Caki2 (cell line): ENCODE results near the gene ACOT4. TPM values are rescaled to one million over a fixed set of nuclear protein-coding genes. Genes with fewer than 3 reads are reported as not detected.
"Not testable (repeated sequence)": the region's sequence is repeated elsewhere in the genome, so short reads cannot be mapped to it uniquely, and the experiment has no call there.

Experiments
- DNase-seq: peaks from one replicate; pipeline ENCODE4 v3.0.0-alpha.2; 2015; ENCODE audit warnings: low read depth
- in situ Hi-C: cut with HindIII; loops from 2 replicates; pipeline ENCODE4 v1.10.0; 2016; ENCODE audit warnings: low sequenced_read_pairs, low pct_unique_long_range_greater_than_20kb, mixed read lengths
- total RNA-seq: library from RNA; depleted of rRNA; stranded (reverse); fragments of >200 nt; shearing (Covaris generic); gene quantifications from 2 replicates; pipeline ENCODE4 v1.2.3, GENCODE V29; 2014; ENCODE audit warnings: low replicate concordance

ACOT4 gene
- total RNA-seq, 1 experiment from 2014 or later: not detected

- in situ Hi-C loops: no loop called here
Observed at GRCh38 chr14:73619524-73619923, 27.9 kb downstream of the ACOT4 start.

GRCh38 chr14:73620268-73620667 is 28.6 kb downstream of the ACOT4 start:
- in situ Hi-C loops: no loop called here
- no peak for DNase-seq

More at GRCh38 chr14:73619524-73619923, 27.9 kb downstream of the ACOT4 start:
- DNase-seq: no peak

- in situ Hi-C loops: no loop called here
Observed at GRCh38 chr14:73623504-73624054, 31.9 kb downstream of the ACOT4 start.

GRCh38 chr14:73625706-73626105 is 34.0 kb downstream of the ACOT4 start:
- in situ Hi-C loops: no loop called here
- DNase-seq: no peak

More at GRCh38 chr14:73623504-73624054, 31.9 kb downstream of the ACOT4 start:
- DNase-seq: no peak

- no peak for DNase-seq
- in situ Hi-C loops: no loop called here
Observed at GRCh38 chr14:73627151-73627558, 35.5 kb downstream of the ACOT4 start.

GRCh38 chr14:73630009-73630780 is 38.5 kb downstream of the ACOT4 start:
- in situ Hi-C loops: no loop called here
- no peak for DNase-seq

- in situ Hi-C loops: no loop called here
Observed at GRCh38 chr14:73633116-73634010, 41.7 kb downstream of the ACOT4 start.

GRCh38 chr14:73634011-73634833 is 42.5 kb downstream of the ACOT4 start:
- no peak for DNase-seq
- in situ Hi-C loops: no loop called here

More at GRCh38 chr14:73633116-73634010, 41.7 kb downstream of the ACOT4 start:
- no peak for DNase-seq

- DNase-seq: not testable (repeated sequence)
Observed at GRCh38 chr14:73636355-73636754, 44.7 kb downstream of the ACOT4 start.

GRCh38 chr14:73637830-73638229 is 46.2 kb downstream of the ACOT4 start:
- in situ Hi-C loops: no loop called here
- no peak for DNase-seq

More at GRCh38 chr14:73636355-73636754, 44.7 kb downstream of the ACOT4 start:
- in situ Hi-C loops: not testable (repeated sequence)

GRCh38 chr14:73640796-73641365 is 49.2 kb downstream of the ACOT4 start:
- in situ Hi-C loops: no loop called here
- DNase-seq: no peak

GRCh38 chr14:73644531-73645247 is 53.0 kb downstream of the ACOT4 start, which contains the start of gene DNAL1:
Gene DNAL1, plus strand, starts transcription at chr14:73644986. Its CDS starts 54 bp downstream, at chr14:73645040.
- peak; percentile 84 for DNase-seq
- in situ Hi-C loops: no loop called here

- DNase-seq: no peak
- in situ Hi-C loops: no loop called here
Observed at GRCh38 chr14:73645248-73645610, 53.6 kb downstream of the ACOT4 start.
